Stimulated activated CD4-positive, alpha-beta T cell treated with anti-CD3 and anti-CD28 coated beads, Interleukin-1b, Interleukin-23, amount 100 ng/mL, for 1 hour (primary cell): ENCODE results near the gene NCK2.
"Not testable (repeated sequence)": the region's sequence is repeated elsewhere in the genome, so short reads cannot be mapped to it uniquely, and the experiment has no call there.

Source experiments
- DNase-seq, 2 donors: peaks; one replicate each; pipeline ENCODE4 v3.0.0-alpha.2; 2020; ENCODE audit warnings: low read depth in 2 of 2

Gene NCK2

DNA sequence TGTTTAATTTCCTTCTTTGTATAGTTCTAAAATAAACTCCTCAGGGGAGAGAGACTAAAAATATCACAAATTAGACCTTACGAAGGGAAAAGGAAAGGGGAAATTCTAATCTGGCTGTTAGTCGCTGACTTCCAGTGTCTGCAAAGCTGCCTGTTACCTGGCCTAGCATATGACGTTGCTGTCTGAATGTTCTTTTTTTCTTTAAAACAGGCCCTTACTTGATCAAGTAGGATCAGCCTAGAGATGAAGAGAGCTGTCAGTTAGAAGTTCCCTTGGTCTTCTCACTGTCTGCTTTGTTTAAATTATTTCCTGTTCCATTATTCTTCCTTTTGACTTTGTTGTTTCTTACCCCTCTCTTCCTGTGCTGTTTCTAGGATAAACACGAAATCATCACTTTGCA, 11.2 kb downstream of the NCK2 start:
- no peak for DNase-seq

- no peak for DNase-seq
These were observed 11.7 kb downstream of the NCK2 start for GRCh38 chr2:105756435-105756834.

- not testable (repeated sequence) for DNase-seq
These were observed 12.2 kb downstream of the NCK2 start for GRCh38 chr2:105756865-105757264.

DNA sequence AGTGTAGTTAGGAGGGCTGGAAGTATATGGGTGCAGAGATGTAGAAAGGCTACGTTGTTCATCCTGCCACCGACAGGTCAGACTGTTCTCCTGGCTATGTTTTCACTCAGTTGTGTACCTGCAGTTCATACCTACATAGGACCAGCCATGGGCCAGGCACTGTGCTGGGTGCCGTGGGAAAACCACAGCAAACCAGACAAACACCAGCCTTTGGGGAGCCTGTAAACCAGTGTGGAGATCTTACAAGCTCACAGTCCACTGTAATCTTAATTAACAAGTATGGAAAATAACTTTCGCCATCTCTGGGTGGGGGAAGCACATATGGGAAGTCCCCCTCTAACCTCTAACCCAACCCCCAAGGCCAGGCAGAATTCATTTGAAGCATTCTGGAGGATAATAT, 12.7 kb downstream of the NCK2 start:
- no peak for DNase-seq

DNA sequence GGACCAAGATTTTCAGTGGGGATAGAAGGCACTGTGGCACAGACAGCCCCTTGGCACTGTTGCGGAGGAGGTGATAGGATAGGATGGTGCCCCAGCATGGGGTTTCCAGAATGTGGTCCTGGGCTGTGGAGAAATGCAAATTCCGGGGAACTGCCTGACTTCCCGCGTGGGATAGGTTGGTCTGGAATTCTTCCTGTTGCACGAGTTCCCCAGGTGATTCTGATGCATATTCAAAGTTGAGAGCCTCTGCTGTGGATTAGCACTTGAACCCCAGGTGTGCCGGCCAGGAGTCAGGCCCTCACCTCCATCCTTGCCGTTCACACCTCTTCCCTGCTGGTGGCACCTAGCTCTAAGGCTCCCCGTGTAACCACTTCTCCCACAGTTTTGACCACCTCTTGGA, 15.5 kb downstream of the NCK2 start:
- DNase-seq, result no peak

DNA sequence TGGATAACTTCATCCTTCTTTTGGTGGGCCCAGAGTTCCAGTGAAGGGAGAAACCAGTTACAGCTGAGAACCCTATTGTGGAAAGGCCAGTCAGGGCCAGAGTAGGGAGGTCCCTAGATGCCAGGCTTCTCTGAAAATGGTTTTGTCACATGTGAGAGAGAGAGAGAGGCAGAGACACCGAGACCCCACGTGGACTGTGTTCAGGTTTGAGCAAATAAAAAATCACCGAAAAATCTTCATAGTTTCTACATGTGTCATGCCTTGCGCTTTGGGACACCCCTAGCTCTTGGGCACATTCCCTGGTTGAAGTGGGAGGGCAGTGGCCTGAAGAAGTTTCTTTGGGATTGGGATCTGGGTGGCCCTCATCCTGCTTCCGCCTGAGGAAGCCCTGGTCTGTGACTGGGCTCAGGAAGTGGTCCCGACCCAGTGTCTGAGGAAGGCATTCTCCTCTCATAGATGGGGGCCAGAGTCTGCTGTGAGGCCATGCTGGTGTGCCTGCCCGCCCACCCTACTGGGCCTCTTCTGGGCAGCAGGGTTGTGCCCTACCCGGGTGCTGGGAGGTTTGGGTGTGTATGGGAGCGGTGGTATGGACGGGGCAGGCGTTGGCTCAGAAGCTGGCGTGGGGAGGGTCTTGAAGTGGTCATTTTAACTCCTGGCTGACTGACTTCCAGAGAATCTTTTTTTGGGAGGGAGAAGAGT, 16.1 kb downstream of the NCK2 start:
- DNase-seq, result no peak

GRCh38 chr2:105761931-105762515, 17.3 kb downstream of the NCK2 start:
- no peak for DNase-seq

DNA sequence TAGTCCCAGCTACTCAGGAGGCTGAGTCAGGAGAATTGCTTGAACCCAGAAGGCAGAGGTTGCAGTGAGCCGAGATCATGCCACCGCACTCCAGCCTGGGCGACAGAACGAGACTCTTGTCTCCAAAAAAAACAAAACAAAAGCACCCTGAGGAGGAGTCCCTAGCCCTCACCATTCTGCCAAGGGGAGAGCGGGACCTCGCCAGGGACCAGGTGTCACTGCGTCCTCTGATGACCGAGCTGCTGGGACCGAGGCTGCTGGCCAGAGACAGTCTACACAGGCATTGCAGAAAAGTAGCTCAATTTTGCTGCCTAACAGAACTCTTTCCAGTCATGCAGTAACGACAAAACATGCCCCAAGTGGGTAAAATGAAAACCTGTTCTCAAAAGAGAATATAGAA, 18.4 kb downstream of the NCK2 start:
- DNase-seq, result no peak

DNA sequence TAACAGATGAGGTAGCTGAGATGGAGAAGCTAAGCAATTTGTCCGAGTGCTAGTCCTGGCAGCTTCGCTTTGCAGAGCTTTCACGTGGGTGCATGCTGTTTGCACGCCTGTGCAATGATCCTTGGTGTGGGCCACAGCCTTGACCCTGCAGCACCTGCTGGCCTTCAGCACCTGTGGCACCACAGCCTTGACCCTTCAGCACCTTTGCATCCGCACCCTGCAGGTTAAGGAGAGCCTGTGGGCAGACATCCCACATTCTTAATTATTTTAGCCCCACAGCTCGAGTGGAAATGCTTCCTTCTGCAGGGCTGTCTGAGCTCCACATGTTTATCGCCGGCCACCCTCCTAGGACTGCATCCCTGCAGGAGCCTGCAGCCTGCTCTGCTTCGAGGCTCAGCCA, 19.3 kb downstream of the NCK2 start:
- no peak for DNase-seq

GRCh38 chr2:105765415-105766299, 20.9 kb downstream of the NCK2 start:
- no peak for DNase-seq

DNA sequence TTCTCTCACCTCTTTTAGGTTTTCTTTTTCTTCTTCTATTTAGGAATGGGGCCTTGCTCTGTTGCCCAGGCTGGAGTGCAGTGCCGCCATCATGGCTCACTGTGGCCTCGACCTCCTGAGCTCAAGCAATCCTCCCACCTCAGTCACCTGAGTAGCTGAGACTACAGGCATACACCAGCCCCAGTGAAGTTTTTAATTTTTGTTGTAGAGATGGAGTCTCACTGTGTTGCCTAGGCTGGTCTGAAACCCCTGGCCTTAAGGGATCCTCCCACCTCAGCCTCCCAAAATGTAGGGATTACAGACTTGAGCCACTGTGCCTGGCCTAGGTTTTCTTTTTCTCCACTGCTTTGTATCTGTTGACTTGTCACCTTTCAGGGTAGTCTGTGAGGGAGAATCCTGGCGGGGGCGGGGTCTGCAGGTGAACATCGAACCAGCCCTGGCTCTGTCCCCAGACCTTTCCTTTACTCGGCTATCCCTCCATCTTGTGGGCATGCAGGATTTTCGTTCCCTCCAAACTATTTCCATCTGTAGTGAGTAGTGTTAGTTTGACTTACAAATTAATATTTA, 21.7 kb downstream of the NCK2 start:
- DNase-seq, result no peak

DNA sequence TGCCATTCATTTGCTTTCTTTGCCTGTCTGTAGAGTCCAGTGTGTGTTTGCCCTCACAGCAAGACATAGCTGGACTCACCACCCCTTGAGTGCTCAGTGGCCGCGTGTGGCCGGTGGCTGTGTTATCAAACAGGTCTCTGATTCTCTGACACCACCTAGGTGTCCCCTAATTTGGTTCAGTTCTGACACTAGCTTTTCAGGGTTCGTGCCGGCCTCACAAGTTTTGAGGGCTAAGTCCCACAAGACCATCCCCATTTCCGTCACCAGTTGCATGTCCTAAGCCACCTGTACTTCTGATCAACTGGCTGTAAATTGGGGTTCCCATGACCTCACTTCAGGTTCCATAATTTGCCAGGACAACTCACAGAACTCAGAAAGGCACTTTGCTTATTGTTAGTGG, 23.5 kb downstream of the NCK2 start:
- no peak for DNase-seq

- no peak for DNase-seq
These were observed 24.3 kb downstream of the NCK2 start for GRCh38 chr2:105768961-105769452.

GRCh38 chr2:105769504-105769903, 24.8 kb downstream of the NCK2 start:
- no peak for DNase-seq

GRCh38 chr2:105770149-105770548, 25.4 kb downstream of the NCK2 start:
- DNase-seq, result no peak

GRCh38 chr2:105771291-105771690, 26.6 kb downstream of the NCK2 start:
- DNase-seq, result not testable (repeated sequence)

GRCh38 chr2:105771836-105772235, 27.1 kb downstream of the NCK2 start:
- DNase-seq, result no peak

DNA sequence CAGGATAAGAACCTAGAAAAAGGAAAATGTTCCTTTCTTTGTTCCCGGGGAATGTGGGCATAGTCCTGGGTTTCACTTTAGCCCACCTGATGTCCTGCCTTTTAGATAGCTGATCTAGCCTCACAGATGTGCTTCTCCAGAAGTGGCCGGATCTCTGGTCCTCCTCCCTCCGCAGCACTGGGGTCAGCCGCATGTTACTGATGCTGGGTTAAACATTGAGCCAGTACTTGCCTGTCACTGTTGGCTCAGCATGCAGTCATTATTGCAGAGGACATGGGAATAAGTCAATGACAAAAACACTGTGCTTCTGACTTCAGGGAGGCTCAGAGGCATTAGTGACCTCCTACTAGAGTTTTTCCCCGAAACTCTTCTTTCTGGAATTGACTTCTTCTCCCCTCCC, 27.6 kb downstream of the NCK2 start:
- DNase-seq, result no peak

DNA sequence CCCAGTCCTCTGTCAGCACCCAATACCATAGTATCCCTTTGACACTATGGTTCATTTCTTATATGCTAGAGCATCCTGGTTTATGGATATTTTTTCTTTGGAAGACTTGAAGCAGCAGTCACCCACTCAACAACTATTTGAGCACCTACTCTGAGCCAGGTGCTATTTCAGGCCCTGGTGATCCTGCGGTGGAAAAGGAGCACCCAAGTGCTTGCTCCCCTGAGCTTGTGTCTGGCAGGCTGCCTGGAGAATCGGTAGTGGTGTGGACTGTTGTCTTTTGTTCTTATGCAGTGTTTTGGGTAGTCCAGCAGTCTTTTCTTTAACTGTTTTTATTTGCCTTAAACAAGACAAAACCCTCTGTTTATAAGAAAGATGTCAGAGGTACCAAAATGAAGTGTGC, 28.9 kb downstream of the NCK2 start:
- DNase-seq, result no peak

DNA sequence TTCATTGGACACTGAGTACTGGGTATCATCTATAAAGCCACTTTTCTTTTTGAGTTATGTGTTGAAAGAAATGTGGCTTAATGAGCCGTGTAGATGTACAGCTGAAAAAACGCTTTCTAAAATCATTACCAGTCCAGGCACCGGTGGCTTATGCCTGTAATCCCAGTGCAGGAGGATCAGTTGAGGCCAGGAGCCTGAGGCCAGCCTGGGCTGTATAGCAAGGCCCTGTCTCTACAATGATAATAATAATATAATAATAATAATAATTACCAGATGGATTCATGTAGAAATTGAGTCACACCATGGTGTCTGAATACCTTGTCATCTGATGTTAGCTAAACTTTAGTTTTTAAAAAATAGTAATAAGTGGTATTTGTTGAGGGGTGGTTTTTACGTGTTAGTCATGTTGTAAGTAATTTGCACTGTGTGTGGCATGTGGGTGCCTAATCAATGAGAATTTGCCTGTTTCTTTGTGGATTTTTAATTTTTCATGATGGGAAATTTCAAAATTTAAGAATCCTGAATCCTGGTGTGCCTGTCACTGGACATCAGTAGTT, 30.1 kb downstream of the NCK2 start:
- DNase-seq, result no peak

- no peak for DNase-seq
These were observed 31.3 kb downstream of the NCK2 start for GRCh38 chr2:105775809-105776559.
